ENCODE data around the gene PRDM5. TPM values are rescaled to one million over a fixed set of nuclear protein-coding genes. Genes with fewer than 3 reads are reported as not detected.

PRDM5 gene
- total and polyA plus RNA-seq, 9 of the 15 experiments (the other 6 are each of a cell fraction or from before 2014, with no cell fraction given), result not detected

GRCh38 chr4:120926358-120927025 is 4.0 kb upstream of the PRDM5 start (continued):
- TF ChIP-seq ATF4 (CRISPR knock-in tag; IDR thresholded peaks at IDR 0.05), result no peak
- TF ChIP-seq ZNF124 (CRISPR knock-in tag; IDR thresholded peaks at IDR 0.05), result no peak
- no peak for TF ChIP-seq EGR1 (conservative IDR thresholded peaks at IDR 0.05)

- no peaks in the 10 kb centered on the region for H3K27me3 ChIP-seq (ENCODE audit: control insufficient read depth in 2 of 2, insufficient read depth in 2 of 2, low read length in 2 of 2)
- TF ChIP-seq CHAMP1 (IDR thresholded peaks at IDR 0.05) (no peak), NR2C1 (IDR thresholded peaks at IDR 0.05) (no peak), NR2C1 (tag; IDR thresholded peaks at IDR 0.05) (no peak), GTF2B (IDR thresholded peaks at IDR 0.05; ENCODE audit: extremely low read depth, insufficient read length) (no peak), KLF6 (CRISPR knock-in tag; IDR thresholded peaks at IDR 0.05; ENCODE audit: borderline replicate concordance) (no peak), SIRT6 (IDR thresholded peaks at IDR 0.05; ENCODE audit: low read depth, low read length) (no peak), TEAD1 (CRISPR knock-in tag; IDR thresholded peaks at IDR 0.05) (no peak)
- H3K4me2 ChIP-seq (ENCODE audit: insufficient read depth, low read length), result no peak overlapping the region
- no peak overlapping the region for H3K9ac ChIP-seq (ENCODE audit: insufficient read depth in 1 of 2, low read depth in 2 of 2, low read length in 2 of 2)
- H3K4me3 ChIP-seq, result no peak overlapping the region
- H2AFZ ChIP-seq (ENCODE audit: low read depth, low read length), result no peak overlapping the region
- ATAC-seq (no peak), DNase-seq (ENCODE audit: extremely low read depth in 1 of 4, low spot score in 3 of 4) (no peak), FAIRE-seq (no peak)
- H4K20me1 ChIP-seq (replicated peaks; ENCODE audit: control insufficient read depth, insufficient read depth, low read length), result no peaks in the 10 kb centered on the region
- no TSS peak for BruUV-seq (replicated peaks)
- no peaks in the 10 kb centered on the region; a peak in 1 of 5 replicates for H3K4me1 ChIP-seq (replicated peaks in 1 of 2; ENCODE audit: control insufficient read depth in 2 of 2, insufficient read depth in 2 of 2, low read length in 2 of 2)
- H3K9me1 ChIP-seq (ENCODE audit: control insufficient read depth, insufficient read depth, low read length), result no peaks in the 10 kb centered on the region
- no peak overlapping the region for H3K27ac ChIP-seq (ENCODE audit: extremely low read depth, low read depth, low read length)
- intact Hi-C loops (cut with micrococcal nuclease) (no loop called here), in situ Hi-C loops (cut with MboI) (no loop called here)
- 0% methylated on average over 3 of the region's 3 CpGs for WGBS (ENCODE audit: insufficient coverage, low coverage, missing lambda C conversion rate)
- H3K36me3 ChIP-seq (ENCODE audit: control insufficient read depth, insufficient read depth, low read length), result no peaks in the 10 kb centered on the region
- H3K9me3 ChIP-seq (replicated peaks; ENCODE audit: control insufficient read depth, insufficient read depth, low read depth, low read length), result no peaks in the 10 kb centered on the region
- CTCF ChIA-PET (ENCODE audit: low intra/inter-chr PET ratio), result no interaction called here
- no peaks in the 10 kb centered on the region for H3K79me2 ChIP-seq (ENCODE audit: control insufficient read depth, insufficient read depth, low read length)
- POLR2A ChIA-PET, result no interaction called here
Measured at GRCh38 chr4:120924931-120925330, 2.4 kb upstream of the PRDM5 start.
